Fibroblast of skin of back (primary cell): ENCODE results near the gene ATP5F1D.

ENCODE experiments used
- DNase-seq: peaks from one replicate; pipeline ENCODE4 v3.0.0-alpha.2; 2013

Gene ATP5F1D

DNA sequence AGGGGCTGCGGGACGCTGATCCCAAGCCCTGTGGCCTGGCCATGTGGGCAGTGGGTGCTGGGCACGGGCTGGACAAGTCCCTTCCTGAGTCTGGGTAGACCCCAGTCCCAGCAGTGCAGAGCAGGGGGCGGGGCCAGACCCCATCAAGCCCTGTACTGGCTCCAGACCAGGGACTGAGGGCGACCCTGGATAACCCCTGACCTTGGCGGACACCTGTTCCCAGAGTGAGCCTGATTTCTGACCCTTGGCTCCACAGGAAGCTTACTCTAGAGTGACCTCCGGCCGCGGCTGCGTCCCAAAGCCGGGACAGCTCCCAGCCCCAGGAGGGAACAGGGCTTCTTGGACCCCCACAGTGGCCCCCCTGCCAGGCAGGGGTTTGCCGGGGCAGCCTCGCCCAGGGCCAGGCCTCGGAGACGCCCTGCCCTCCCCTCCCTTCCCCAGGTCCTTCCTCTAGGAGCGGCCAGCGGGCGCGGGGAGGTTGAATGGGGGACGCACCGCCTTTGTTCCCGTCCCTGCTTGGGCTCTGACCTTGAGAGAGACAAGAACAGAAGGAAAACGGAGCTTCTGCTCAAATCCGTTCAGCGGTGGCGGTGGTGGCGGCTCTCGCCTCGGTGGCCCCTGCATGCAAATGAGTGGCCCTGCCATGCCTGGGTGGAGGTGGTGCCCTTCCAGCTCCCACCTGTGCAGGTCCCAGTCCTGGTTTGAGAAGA lies 41.8 kb downstream of the ATP5F1D start:
- no peak for DNase-seq

DNA sequence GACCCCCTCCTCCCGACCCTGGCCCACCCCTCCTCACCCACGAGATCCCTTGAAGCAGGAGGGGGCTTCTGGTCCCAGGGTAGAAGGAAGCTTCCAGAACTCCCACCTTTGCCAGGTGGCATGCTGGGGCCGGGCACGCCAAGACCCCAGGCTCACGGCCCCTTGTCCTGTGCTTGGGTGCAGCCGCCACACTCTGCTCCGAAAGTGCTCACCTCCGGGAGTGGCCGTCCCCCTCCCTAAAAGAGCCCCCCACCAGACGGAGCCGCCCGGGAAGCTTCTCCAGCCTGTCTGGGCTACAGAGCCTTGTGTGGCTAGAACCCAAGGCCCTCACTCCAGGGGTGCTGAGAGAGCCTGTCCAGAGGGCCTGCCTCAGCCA lies 42.4 kb downstream of the ATP5F1D start:
- no peak for DNase-seq

DNA sequence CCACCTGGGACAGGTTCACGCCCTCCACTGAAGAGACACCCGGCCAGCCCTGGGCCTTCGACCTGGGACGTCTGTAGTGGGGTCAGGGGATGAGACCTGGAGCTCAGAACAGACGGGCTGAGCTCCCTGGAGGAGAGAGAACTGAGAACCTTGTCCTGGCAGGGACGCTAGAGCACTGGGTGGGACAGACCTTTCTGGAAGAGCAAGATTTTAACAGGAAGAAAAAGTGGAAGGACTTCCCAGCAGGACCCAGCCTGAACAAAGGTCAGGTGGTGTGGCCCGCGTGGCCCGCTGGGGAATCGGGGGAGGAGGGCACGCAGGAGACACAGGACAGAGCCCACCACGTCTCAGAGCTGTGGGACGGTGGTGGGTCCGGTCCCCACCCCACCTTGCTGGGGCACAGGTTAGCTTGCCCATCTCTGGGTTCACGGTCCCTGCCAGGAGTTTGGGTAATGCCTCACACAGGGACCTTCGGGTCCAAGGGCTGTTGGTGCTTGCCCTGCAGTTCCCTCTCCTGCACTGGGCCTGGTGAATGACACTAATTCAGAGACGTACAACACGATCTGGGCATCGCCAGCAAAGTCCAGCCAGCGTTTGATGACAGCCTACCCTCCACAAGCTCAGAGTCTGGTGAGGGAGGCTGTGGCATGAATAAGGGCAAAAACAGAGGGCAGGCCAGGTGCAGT lies 42.9 kb downstream of the ATP5F1D start:
- no peak for DNase-seq

DNA sequence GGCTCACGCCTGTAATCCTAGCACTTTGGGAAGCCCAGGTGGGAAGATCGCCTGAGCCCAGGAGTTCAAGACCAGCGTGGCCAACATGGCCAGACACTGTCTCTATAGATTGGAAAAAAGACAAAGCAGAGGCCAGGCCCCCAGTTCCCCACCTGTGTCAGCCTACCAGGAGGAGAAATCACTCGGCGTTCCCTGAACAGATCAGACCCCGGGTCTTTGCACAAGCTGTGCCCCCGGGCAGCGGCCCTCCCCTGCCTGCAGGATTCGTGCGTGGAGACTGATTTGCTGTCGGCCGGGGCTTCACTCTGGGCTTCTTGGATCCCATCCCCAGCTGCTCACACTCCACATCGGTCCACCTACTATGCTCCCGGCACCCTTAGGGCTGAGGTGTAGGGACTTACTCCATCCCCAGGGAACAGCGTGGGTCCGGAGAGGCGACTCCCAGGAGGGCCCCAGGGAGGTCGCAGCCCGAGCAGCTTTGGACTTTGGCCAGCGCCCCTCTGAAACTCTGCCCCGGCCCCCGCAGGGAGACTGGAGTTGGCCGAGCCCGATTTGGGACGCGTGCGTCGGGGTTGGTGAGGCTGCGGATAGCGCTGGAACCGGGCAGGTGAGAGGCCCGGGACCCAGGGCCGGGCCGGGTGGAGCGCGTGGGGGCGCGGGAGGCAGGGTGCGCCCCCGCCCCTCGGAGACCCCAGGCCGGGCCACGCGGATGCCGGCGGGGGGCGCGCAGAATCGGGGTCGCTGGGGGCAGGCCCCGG lies 43.6 kb downstream of the ATP5F1D start:
- DNase-seq = no peak

DNA sequence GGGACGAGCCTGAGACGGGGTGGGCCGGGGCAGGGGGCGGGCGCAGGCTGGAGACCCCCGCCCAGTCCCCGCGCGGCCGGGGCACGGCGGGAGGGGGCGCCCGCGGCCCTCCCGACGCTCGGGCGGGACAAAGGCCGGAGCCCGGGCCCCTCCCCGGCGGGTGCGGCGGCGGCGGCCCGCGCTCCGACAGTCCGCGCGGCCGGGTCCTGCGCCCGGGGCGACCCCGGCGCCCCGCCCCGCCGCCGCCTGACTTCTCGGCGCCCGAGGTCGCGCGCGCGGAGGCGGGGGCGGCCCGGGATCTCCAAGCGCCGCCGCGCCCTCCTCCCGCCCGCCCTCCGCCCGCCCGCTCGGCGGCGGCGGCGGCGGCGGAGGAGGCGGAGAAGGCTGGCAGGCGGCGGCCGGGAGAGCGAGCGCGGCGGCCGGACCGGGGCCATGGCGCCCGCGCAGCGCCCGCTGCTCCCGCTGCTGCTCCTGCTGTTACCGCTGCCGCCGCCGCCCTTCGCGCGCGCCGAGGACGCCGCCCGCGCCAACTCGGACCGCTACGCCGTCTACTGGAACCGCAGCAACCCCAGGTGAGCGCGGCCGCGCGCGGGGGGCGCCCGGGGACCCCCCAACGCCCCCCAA lies 44.3 kb downstream of the ATP5F1D start, which contains the start of gene EFNA2:
EFNA2 (plus strand) TSS at position 137 of the 624 bp plus-strand sequence; CDS start at position 433, 296 bp downstream.
- no peak for DNase-seq

DNA sequence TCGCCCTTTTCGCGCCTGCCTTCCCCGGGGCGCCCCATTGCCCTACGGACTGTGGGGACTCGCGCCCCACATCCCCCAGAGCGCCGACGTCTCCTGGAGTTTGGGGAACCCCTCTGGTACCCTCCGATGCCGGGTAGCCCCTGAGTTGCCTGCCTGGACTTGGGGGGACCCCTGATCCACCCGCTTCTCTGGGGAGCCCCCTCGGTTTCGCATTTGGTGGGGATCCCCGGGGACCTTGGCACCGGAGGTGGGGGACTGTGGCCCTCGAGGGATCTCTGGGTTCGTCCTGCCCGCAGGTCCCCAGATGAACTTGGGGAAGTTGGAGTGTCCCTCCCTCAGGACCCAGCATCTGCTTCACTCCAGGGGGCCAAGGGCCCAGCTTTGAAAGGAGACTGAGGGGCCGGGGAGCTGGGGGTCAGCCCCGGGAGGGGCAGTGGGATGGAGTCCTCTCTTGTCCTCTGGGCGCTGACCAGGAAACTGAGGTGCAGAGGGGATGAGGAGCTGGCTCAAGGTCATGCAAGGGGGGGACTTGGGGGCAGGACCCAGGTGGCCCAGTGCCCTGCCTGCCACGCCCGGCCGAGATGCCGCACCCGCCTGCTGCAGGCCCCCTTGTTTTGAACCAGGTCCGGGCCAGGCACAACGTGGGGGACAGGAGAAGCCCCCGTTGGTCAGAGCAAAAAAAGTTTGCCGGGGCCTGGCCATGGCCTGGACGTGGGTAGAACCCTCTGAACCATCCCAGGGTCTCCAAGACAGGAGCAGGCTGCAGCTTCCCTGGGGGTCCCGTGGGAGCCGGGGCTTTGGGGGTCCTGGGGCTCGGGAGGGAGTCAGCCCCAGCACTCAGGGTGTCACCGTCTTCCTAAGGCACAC lies 45.2 kb downstream of the ATP5F1D start:
- no peak for DNase-seq

DNA sequence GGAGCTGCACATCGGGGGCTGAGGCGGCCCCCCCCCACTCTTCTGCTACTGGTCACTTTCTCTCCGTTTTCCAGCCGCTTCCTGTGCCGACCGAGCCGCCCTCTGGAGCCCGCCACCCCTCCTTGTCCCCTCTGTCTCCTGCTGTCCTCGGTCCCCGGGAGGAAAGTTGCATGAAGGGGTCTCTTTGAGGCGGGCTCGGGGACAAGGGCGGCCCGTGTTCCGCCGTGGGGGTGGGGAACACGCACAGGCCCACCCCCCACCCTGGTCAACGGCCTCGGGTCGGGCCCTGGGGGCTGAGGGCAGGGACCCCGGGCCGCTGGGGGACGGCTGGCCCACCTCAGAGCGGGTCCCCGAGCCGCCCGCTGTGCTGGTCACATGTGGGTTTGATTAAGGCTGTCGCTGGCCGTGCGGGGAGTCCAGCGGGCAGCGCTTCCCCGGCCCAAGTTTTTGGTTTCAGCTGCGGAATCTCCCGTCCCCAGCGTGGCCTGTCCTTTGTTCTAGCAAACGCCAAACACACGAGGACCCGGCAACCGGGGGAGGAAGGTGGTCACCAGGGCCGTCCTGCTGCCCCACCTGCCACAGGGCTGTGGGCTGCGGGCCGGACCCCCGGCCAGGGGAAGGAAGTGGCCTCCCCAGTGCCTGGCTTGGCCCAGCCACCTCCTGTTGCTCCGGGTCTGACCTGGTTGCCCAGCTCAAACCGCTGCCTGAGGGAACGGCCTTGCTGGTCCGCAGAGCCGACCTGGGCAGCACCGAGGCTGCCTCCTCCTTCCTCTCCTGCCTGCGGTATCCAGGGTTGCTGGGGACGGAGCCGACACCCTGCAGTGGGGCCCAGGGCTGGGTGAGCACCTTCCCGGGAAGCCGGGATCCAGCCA lies 46.0 kb downstream of the ATP5F1D start:
- no peak for DNase-seq

DNA sequence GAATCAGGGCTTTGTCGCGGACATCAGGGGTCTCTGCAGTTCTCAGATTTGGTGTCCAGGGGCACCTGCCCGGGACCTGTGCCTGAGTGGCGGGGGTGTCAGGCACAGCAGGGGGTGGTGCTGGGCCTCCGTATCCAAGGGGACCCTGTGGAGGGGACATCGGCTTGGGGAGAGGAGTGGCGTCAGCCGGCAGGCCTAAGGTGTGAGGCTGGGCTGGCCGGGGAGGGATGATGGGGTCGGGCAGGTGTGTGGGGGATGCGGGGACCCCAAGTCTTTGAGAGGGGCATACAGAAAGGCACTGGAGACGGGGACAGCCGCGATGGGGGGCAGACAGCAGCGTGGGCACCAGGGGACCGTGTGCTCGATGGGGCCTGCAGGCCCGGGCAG lies 46.7 kb downstream of the ATP5F1D start:
- no peak for DNase-seq

DNA sequence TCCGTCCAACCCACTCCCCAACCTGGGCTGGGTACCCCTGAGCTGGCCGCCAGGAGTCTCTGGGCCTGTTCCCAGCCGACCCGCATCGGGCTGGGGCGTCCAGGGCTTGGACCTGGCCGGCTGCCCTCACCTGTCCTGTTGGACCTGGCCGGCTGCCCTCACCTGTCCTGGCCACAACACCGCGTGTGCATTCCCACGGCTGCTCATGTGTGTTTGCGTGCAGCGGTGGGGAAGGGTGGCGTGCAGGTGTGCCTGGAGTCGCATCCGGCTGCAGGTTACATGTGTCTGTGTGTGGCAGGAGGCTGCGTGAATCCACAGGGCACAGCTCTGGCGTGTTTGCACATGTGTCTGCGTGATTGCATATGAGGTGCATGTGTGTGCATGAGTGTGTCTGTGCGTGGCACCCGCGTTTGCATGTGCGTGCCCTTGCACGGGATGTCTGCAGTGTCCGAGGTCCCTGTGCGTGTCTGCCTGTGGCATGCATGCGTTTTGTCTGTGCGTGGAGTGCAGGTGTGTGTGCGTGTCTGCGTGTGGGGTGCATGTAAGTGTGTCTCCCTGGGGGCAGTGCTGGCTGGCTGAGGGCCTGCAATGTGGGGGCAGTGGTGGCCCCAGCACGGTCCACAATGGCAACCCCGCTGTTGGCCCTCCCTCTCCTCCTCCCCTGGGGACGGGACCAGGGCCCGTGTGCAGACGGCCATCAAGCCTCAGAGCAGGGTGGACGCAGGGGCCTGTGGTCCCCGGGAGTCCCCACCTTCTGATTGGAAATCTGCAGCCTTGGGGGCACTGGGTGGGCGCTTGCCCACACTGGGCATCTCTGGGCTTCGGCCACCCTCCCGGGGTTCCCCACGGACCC lies 47.5 kb downstream of the ATP5F1D start:
- no peak for DNase-seq

DNA sequence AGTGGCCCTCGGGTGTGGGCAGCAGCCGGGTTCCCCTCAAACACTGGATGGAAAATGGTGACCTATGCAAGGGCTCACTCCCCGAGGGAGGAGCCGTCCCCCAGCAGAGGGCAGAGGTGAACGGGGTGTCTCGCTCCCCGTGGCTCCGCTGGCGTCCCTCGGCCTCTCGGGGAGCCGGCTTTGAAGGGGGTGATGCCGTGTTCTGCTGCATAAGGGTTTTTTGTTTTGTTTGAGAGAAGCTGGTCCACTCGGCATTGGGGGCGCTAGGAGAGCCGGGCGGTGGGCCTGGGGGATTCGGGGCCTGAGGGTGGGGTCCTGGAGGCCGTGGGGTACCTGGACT lies 48.1 kb downstream of the ATP5F1D start:
- DNase-seq = no peak

DNA sequence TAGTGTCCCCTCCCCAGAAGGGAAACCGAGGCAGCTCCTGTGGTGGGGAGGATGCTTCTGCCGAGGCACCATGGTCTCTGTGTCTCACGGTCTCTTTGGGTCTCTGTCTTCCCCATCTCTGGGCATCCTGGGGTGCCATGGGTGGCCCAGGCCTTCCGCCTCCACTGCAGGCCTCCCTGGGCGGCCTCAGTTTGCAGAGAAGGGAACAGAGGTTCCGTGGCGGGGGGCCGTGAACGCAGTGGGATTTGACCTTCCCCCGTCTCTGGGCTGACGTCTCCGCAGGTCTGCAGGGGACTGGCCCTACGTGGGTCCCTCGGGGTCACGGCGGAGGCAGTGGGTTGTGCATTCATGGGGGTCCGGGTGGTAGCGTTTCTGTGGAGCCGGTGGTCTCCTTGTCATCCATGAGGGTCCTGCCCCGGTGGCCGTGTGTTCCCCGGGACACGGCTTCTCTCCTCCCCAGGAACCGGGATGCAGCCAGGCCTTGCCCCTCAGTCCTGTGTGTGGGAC lies 48.7 kb downstream of the ATP5F1D start:
- no peak for DNase-seq

DNA sequence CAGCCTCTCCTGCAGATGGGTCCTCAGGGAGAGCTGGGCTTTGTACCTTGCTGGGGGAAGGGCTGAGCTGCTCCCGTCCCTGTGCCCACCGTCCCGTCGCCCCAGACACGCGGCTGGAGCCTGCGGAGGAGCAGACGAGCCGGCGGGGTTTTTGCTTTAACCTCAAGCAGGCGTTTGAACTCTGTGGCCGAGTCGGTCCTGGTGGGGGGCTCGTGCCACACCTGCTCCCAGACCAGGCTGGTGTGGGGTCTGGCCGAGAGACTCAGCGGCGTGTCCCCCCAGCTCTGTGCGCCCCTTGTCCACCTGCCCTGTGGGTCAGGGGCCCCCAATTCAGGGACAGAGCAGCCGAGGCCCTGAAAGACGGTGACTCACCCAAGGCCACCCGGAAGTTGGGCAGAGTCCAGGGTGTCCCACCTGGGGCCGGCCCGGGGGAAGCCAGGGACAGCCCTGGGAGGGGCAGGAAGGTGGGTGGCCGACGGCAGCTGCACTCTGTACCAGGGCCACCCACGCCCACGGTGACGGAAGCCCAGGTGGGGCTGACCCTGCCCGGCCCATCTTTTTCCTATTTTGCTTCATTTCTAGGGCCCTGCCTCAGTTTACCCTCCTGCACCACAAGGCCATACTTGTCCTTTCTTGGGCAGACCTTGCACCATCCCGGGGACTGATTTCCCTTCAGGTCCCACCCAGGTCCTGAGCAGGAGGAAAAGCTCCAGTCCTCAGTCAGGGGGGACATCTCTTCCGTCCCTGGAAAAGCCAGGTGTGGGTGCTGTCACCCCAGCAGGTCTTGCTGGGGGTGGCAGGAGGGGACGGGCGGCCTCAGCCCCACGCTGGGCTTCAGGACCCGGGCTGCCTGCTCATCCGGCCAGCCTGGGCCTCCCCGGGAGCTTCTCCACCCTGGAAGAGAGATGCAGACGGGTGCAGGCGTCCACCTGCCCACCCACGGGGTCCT lies 49.4 kb downstream of the ATP5F1D start:
- no peak for DNase-seq

DNA sequence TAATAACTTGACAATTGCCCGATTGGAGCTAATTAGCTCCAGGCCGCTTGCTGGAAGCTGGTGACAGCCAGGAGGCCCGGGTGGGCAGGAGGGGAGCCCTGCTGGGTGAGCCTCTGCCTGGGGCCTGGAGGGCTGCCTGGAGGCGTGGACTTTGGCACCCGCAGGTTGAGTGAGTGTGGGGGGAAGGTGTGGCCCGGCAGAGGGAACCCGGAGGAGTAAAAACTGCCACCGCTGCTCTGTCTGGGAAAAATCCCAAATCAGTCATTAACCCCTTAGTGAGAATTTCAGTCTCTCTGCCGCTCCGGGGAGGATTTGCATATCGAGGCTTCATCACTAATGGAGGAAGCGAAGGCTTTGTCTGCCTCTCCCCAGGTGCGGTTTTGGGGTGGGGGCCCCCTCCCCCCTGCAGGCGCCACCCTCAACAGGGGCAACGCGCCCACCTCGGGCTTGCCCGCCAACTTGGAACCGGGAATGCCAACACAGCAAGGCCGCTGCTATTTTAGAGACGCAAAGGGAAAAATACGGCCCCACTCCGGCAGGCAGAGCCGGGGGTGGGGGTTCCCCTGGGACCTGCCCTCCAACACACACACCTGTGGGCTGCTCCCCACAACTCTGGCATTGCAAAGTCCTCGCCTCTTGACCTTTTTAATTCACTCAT lies 50.3 kb downstream of the ATP5F1D start:
- no peak for DNase-seq

DNA sequence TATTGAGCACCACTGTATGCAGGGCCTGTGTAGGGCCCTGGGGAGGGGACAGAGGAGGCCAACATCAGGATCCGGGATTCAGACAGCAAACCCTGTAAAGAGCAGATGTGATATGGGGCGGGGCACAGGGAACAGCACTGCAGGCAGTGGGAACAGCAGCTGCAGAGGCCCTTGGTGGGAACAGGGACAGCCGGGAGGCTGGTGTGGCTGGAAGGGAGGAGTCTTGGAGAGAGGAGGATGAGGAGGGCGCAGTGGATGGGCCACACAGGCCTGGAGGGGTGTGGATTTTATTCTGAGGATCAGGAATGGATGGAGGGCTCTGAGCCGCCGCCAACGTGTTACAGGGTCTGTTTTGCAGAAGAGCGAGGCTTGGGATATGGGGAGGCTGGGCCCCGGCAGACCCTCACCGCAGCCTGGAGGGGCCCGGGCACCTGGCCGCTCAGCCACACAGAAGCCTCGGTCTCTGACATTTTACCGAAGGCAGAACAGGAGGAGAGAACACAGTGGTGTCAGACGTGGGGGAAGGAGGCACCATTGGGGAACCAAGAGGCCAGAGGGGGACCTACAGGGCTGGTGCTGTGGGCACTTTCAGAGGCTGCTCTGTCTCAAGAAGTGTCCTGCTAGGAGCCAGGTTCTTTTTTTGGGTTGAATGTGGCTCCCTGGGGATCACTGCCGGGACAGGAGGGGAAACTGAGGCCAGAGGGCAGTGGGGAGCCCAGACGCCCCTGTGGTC lies 51.0 kb downstream of the ATP5F1D start:
- DNase-seq = no peak

DNA sequence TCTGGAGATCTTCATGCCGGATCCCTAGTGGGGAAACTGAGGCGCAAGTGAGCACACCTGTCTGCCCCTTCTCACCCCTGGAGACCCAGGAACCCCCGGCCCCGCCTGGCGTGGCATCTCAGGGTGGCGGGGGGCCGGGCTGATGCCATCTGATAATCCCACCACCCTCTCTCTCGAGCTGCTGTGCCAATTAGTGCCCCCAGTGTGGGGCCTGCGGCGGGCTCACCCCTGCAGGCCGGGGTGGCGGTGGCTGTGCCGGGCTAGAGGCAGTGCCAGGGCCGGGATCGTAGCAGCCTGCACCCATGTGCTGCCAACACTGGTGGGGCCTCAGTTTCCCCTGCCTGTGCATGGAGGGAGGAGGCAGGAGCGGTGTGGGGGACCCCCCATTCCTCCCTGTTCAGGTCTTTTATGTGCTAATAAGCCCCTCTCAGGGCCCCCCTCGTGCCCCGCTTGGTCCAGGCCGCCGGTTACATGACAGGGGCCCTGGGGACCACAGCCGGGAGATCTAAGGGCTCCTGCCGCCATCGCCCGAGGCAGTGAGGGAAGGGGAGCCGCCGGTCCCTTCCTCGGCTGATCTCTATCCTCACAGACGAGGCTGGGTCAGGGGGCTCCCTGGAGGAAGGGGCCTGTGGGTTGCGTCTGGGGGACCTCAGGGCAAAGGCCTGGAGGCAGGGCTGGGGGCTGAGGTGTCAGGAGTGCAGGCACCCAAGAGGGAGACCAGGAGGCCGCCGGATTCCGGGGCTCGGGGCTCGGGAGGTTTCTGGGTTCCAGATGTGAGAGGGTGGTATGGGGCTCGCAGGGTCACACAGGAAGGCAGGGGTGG lies 52.4 kb downstream of the ATP5F1D start:
- DNase-seq = no peak
